A549 (cell line): ENCODE measurements around the gene CCDC61.

ENCODE experiments used
- CEBPB ChIP-seq, 2 experiments: fragments of >200 bp in 1 of 2; sonication (Bioruptor Twin) in 1 of 2; formaldehyde crosslinking in 1 of 2; IDR thresholded peaks; 2 replicates each; pipeline ENCODE4 v1.6.1; 2012 to 2016
- CHD2 ChIP-seq: fragments of 150-350 bp; IDR thresholded peaks from 2 replicates; pipeline ENCODE4 v1.6.1; 2014; ENCODE audit warnings: low read length; ENCODE audit not compliant: partially characterized antibody
- EP300 ChIP-seq, 2 experiments: fragments of >200 bp; sonication (Bioruptor Twin); formaldehyde crosslinking; IDR thresholded peaks; 2 replicates in 1 of 2; 3 replicates in 1 of 2; pipeline ENCODE4 v1.6.1; 2016 to 2017
- ESRRA ChIP-seq: fragments of 150-350 bp; IDR thresholded peaks from 2 replicates; pipeline ENCODE4 v1.6.1; 2014; ENCODE audit warnings: mild to moderate bottlenecking, low read length, borderline replicate concordance
- NR3C1 ChIP-seq: fragments of >200 bp; sonication (Bioruptor Twin); formaldehyde crosslinking; IDR thresholded peaks from 3 replicates; pipeline ENCODE4 v1.6.1; 2017
- POLR2A ChIP-seq: IDR thresholded peaks from 2 replicates; pipeline ENCODE4 v1.6.1; 2012; ENCODE audit warnings: mild to moderate bottlenecking, low read length
- RAD21 ChIP-seq, 2 experiments: fragments of >200 bp in 1 of 2; sonication (Bioruptor Twin) in 1 of 2; formaldehyde crosslinking in 1 of 2; IDR thresholded peaks in 1 of 2; conservative IDR thresholded peaks in 1 of 2; 2 replicates in 1 of 2; 3 replicates in 1 of 2; pipeline ENCODE4 v1.6.1; 2012 to 2018; ENCODE audit warnings: inconsistent platforms in 1 of 2
- RCOR1 ChIP-seq: fragments of 150-350 bp; IDR thresholded peaks from 2 replicates; pipeline ENCODE4 v1.6.1; 2014; ENCODE audit warnings: antibody characterized with exemption, low read length, low read depth
- SMC3 ChIP-seq: fragments of >200 bp; sonication (Bioruptor Twin); formaldehyde crosslinking; IDR thresholded peaks from 3 replicates; pipeline ENCODE4 v1.6.1; 2018; ENCODE audit warnings: inconsistent platforms
- TF ChIP-seq, protein P1 (sequence below): fragments of >200 bp; sonication (Bioruptor Twin); formaldehyde crosslinking; IDR thresholded peaks from 3 replicates; pipeline ENCODE4 v1.5.1; 2016
- TF ChIP-seq, protein P2 (sequence below): fragments of 450-650 bp; IDR thresholded peaks from 2 replicates; pipeline ENCODE4 v1.6.1; 2014; ENCODE audit warnings: antibody characterized with exemption
- TF ChIP-seq, protein P3 (sequence below): fragments of 150-350 bp; IDR thresholded peaks from 2 replicates; pipeline ENCODE4 v1.6.1; 2014; ENCODE audit warnings: low read depth, mild to moderate bottlenecking, low read length
- TF ChIP-seq, protein P4 (sequence below): IDR thresholded peaks from 2 replicates; pipeline ENCODE4 v1.6.1; 2012
- TF ChIP-seq, protein P5 (sequence below): fragments of 200-600 bp; sonication (generic); IDR thresholded peaks from 2 replicates; pipeline ENCODE4 v1.6.1; 2016; ENCODE audit warnings: antibody characterized with exemption, mild to moderate bottlenecking, moderate library complexity

DNA sequence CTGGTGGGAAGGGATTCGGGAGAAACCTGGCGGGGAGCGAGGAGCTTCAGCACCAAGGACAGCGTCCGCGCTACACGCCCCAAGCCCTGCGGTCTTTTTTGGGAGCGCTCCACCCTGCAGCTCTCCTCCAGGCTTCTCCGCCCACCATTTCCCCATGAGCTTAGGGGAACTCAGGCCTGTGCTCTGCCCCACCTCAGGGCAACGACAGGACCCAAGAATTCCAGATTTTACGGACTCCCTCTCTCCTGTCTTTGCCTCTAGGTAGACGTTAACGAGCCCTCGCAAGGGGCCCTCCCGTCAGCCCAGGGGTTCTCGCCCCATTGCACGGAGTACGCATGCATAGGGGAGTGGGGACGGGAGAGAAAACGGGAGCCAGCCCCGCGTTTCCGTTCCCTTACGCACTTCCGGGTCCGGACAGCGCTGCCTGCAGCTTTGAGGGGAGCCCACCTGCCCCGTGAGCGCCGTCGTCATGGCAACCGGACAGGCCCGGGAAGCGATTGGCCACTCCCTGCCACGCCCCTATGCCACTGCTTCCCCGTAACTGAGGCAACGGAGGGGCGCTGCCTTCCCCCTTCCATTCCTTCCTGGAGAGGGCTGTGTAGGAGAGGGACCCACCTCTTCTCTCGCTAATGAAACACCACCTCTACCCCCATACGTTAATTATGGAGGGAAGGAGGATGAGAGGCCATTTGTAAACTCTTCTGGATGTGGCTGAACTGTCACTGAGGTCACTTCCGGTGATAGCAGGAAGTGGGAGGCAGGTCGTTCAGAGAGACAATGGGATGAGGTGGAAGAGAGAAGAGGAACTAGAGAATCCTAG is 42.4 kb upstream of the CCDC61 start:
- TF ChIP-seq, protein P1, sequence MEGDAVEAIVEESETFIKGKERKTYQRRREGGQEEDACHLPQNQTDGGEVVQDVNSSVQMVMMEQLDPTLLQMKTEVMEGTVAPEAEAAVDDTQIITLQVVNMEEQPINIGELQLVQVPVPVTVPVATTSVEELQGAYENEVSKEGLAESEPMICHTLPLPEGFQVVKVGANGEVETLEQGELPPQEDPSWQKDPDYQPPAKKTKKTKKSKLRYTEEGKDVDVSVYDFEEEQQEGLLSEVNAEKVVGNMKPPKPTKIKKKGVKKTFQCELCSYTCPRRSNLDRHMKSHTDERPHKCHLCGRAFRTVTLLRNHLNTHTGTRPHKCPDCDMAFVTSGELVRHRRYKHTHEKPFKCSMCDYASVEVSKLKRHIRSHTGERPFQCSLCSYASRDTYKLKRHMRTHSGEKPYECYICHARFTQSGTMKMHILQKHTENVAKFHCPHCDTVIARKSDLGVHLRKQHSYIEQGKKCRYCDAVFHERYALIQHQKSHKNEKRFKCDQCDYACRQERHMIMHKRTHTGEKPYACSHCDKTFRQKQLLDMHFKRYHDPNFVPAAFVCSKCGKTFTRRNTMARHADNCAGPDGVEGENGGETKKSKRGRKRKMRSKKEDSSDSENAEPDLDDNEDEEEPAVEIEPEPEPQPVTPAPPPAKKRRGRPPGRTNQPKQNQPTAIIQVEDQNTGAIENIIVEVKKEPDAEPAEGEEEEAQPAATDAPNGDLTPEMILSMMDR, result no peak
- TF ChIP-seq, protein P2, sequence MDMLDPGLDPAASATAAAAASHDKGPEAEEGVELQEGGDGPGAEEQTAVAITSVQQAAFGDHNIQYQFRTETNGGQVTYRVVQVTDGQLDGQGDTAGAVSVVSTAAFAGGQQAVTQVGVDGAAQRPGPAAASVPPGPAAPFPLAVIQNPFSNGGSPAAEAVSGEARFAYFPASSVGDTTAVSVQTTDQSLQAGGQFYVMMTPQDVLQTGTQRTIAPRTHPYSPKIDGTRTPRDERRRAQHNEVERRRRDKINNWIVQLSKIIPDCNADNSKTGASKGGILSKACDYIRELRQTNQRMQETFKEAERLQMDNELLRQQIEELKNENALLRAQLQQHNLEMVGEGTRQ, result no peak
- TF ChIP-seq, protein P3, sequence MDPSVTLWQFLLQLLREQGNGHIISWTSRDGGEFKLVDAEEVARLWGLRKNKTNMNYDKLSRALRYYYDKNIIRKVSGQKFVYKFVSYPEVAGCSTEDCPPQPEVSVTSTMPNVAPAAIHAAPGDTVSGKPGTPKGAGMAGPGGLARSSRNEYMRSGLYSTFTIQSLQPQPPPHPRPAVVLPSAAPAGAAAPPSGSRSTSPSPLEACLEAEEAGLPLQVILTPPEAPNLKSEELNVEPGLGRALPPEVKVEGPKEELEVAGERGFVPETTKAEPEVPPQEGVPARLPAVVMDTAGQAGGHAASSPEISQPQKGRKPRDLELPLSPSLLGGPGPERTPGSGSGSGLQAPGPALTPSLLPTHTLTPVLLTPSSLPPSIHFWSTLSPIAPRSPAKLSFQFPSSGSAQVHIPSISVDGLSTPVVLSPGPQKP, result no peak
- TF ChIP-seq POLR2A, result no peak
- no peak for TF ChIP-seq NR3C1
- no peak for TF ChIP-seq CEBPB (IDR thresholded peaks at IDR 0.05)
- TF ChIP-seq EP300 (IDR thresholded peaks at IDR 0.05), result no peak
- TF ChIP-seq, protein P4, sequence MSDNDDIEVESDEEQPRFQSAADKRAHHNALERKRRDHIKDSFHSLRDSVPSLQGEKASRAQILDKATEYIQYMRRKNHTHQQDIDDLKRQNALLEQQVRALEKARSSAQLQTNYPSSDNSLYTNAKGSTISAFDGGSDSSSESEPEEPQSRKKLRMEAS, result peak; percentile 56
- TF ChIP-seq SMC3, result no peak
- no peak for TF ChIP-seq ESRRA
- TF ChIP-seq RCOR1, result no peak
- no peak for TF ChIP-seq CHD2
- TF ChIP-seq, protein P5, sequence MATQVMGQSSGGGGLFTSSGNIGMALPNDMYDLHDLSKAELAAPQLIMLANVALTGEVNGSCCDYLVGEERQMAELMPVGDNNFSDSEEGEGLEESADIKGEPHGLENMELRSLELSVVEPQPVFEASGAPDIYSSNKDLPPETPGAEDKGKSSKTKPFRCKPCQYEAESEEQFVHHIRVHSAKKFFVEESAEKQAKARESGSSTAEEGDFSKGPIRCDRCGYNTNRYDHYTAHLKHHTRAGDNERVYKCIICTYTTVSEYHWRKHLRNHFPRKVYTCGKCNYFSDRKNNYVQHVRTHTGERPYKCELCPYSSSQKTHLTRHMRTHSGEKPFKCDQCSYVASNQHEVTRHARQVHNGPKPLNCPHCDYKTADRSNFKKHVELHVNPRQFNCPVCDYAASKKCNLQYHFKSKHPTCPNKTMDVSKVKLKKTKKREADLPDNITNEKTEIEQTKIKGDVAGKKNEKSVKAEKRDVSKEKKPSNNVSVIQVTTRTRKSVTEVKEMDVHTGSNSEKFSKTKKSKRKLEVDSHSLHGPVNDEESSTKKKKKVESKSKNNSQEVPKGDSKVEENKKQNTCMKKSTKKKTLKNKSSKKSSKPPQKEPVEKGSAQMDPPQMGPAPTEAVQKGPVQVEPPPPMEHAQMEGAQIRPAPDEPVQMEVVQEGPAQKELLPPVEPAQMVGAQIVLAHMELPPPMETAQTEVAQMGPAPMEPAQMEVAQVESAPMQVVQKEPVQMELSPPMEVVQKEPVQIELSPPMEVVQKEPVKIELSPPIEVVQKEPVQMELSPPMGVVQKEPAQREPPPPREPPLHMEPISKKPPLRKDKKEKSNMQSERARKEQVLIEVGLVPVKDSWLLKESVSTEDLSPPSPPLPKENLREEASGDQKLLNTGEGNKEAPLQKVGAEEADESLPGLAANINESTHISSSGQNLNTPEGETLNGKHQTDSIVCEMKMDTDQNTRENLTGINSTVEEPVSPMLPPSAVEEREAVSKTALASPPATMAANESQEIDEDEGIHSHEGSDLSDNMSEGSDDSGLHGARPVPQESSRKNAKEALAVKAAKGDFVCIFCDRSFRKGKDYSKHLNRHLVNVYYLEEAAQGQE, result peak; percentile 99
- TF ChIP-seq RAD21 (conservative IDR thresholded peaks at IDR 0.05 in 1 of 2, IDR thresholded peaks at IDR 0.05 in 1 of 2), result no peak
